ENCODE data around the gene MPO.

GRCh38 chr17:58314706-58315015 lies 33.9 kb upstream of the MPO start:
- TF ChIP-seq EZH2 (IDR thresholded peaks at IDR 0.05; ENCODE audit: insufficient read depth, poor library complexity, severe bottlenecking) (no peak), EZH2phosphoT487 (IDR thresholded peaks at IDR 0.05; ENCODE audit: insufficient read depth, low read depth) (no peak)

Measured in GM23248 (cell line).